PC-9 (cell line): ENCODE measurements around the gene MTMR10. TPM values are rescaled to one million over a fixed set of nuclear protein-coding genes. Genes with fewer than 3 reads are reported as not detected.

Experiments used
- BruUV-seq: library from RNA; stranded (reverse); fragments of 400-500 nt; replicated peaks from 2 replicates; lab custom pipeline; 2021; lab: Mats Ljungman, UMichigan
- CTCF ChIA-PET: fragments of 300-600 bp; sonication (Branson Sonifier 250); formaldehyde crosslinking; loops from one replicate; lab custom pipeline; 2022; ENCODE audit warnings: antibody characterized with exemption; lab: Charles Lee
- POLR2A ChIA-PET: fragments of 300-600 bp; sonication (Branson Sonifier 250); formaldehyde crosslinking; loops from one replicate; lab custom pipeline; 2022; ENCODE audit warnings: antibody characterized with exemption; ENCODE audit not compliant: unreplicated experiment; lab: Charles Lee
- DNase-seq, 2 experiments: peaks; one replicate each; pipeline versions ENCODE4 v3.0.0 to v3.0.0-alpha.2; 2015 to 2022; ENCODE audit warnings: mixed read lengths in 1 of 2
- H2AFZ ChIP-seq: fragments of 200-600 bp; sonication (generic); 2 replicates; pipeline ENCODE4 v1.8.1; 2017; ENCODE audit warnings: antibody characterized with exemption
- H3F3A ChIP-seq: fragments of 200-600 bp; sonication (generic); 2 replicates; pipeline ENCODE4 v1.8.1; 2017; ENCODE audit warnings: antibody characterized with exemption, mild to moderate bottlenecking, low read depth; ENCODE audit not compliant: insufficient read depth
- H3K27ac ChIP-seq: fragments of 200-600 bp; sonication (generic); 2 replicates; pipeline ENCODE4 v1.6.1; 2016; ENCODE audit warnings: mixed run types
- H3K27me3 ChIP-seq: fragments of 200-600 bp; sonication (generic); 2 replicates; pipeline ENCODE4 v1.6.1; 2016; ENCODE audit warnings: low read depth, mixed run types; ENCODE audit not compliant: insufficient read depth
- H3K36me3 ChIP-seq: fragments of 200-600 bp; sonication (generic); 2 replicates; pipeline ENCODE4 v1.6.1; 2016; ENCODE audit warnings: low read depth, mixed run types
- H3K4me1 ChIP-seq: fragments of 200-600 bp; sonication (generic); replicated peaks from 2 replicates; pipeline ENCODE4 v1.6.1; 2016; ENCODE audit warnings: mixed run types; ENCODE audit not compliant: insufficient read depth
- H3K4me2 ChIP-seq: fragments of 200-600 bp; sonication (generic); 2 replicates; pipeline ENCODE4 v1.6.1; 2017; ENCODE audit warnings: mixed run types
- H3K4me3 ChIP-seq: fragments of 200-600 bp; sonication (generic); 2 replicates; pipeline ENCODE4 v1.6.1; 2016; ENCODE audit warnings: mixed run types
- H3K79me2 ChIP-seq: fragments of 200-600 bp; sonication (generic); 2 replicates; pipeline ENCODE4 v1.6.1; 2017; ENCODE audit warnings: low read depth, mixed run types
- H3K9me2 ChIP-seq: fragments of 200-600 bp; sonication (generic); 2 replicates; pipeline ENCODE4 v1.8.1; 2017; ENCODE audit warnings: mild to moderate bottlenecking; ENCODE audit not compliant: insufficient read depth
- H3K9me3 ChIP-seq: fragments of 200-600 bp; sonication (generic); 2 replicates; pipeline ENCODE4 v1.8.1; 2016; ENCODE audit warnings: low read depth; ENCODE audit not compliant: insufficient read depth
- H4K20me1 ChIP-seq: fragments of 200-600 bp; sonication (generic); 2 replicates; pipeline ENCODE4 v1.8.1; 2017; ENCODE audit not compliant: insufficient read depth
- CTCF ChIP-seq: fragments of 200-600 bp; sonication (generic); conservative IDR thresholded peaks from 2 replicates; pipeline ENCODE4 v1.6.1; 2017; ENCODE audit warnings: mixed run types, antibody characterized with exemption, mild to moderate bottlenecking, moderate library complexity
- EZH2 ChIP-seq: fragments of 200-600 bp; sonication (generic); IDR thresholded peaks from 2 replicates; pipeline ENCODE4 v1.8.0; 2017; ENCODE audit warnings: antibody characterized with exemption, low read depth
- intact Hi-C: fragments of 100-400 bp; cut with micrococcal nuclease; formaldehyde crosslinking; loops from one replicate; pipeline ENCODE4 v1.10.0; 2022; ENCODE audit not compliant: unreplicated experiment
- total RNA-seq: library from RNA; stranded (reverse); gene quantifications from 2 replicates; pipeline ENCODE4 v1.2.3, GENCODE V29; 2021

The MTMR10 gene
- total RNA-seq, 1 experiment from 2014 or later, result 6.2 TPM

- no peak overlapping the region for H3K27ac ChIP-seq
- H3K4me2 ChIP-seq, result no peak overlapping the region
- no peaks in the 10 kb centered on the region for H4K20me1 ChIP-seq
- H3F3A ChIP-seq, result no peaks in the 10 kb centered on the region
- no peaks in the 10 kb centered on the region for H3K36me3 ChIP-seq
- H2AFZ ChIP-seq, result no peak overlapping the region
- no peaks in the 10 kb centered on the region for H3K27me3 ChIP-seq
- ChIA-PET POLR2A (no interaction called here), CTCF (no interaction called here)
- H3K4me1 ChIP-seq, result no peaks in the 10 kb centered on the region
- intact Hi-C loops, result no loop called here
- H3K9me3 ChIP-seq, result no peaks in the 10 kb centered on the region
- no peak overlapping the region for H3K4me3 ChIP-seq
- no peak for DNase-seq
- no peaks in the 10 kb centered on the region for H3K9me2 ChIP-seq
- no TSS peak for BruUV-seq
- no peaks in the 10 kb centered on the region for H3K79me2 ChIP-seq
- TF ChIP-seq CTCF, result no peak
- TF ChIP-seq EZH2, result no peak
Observed at GRCh38 chr15:30978328-30978727, 13.1 kb downstream of the MTMR10 start.

- Histone ChIP-seq H3F3A (no peaks in the 10 kb centered on the region), H3K9me2 (no peaks in the 10 kb centered on the region), H3K4me2 (no peak overlapping the region), H2AFZ (no peak overlapping the region), H3K4me1 (no peaks in the 10 kb centered on the region), H3K79me2 (no peaks in the 10 kb centered on the region), H3K27me3 (no peaks in the 10 kb centered on the region), H3K36me3 (no peaks in the 10 kb centered on the region), H4K20me1 (no peaks in the 10 kb centered on the region), H3K9me3 (no peaks in the 10 kb centered on the region), H3K4me3 (no peak overlapping the region), H3K27ac (no peak overlapping the region)
- intact Hi-C loops, result no loop called here
- no TSS peak for BruUV-seq
- ChIA-PET POLR2A (no interaction called here), CTCF (no interaction called here)
- TF ChIP-seq EZH2, result no peak
- no peak for TF ChIP-seq CTCF
- DNase-seq, result no peak
Observed at GRCh38 chr15:30974112-30974511, 17.3 kb downstream of the MTMR10 start.

- Histone ChIP-seq H4K20me1 (no peaks in the 10 kb centered on the region), H3K36me3 (no peaks in the 10 kb centered on the region), H3K9me2 (no peaks in the 10 kb centered on the region), H2AFZ (no peak overlapping the region), H3K27me3 (no peaks in the 10 kb centered on the region), H3K4me1 (no peaks in the 10 kb centered on the region), H3K9me3 (no peaks in the 10 kb centered on the region), H3K4me3 (no peak overlapping the region), H3F3A (no peaks in the 10 kb centered on the region), H3K4me2 (no peak overlapping the region), H3K79me2 (no peaks in the 10 kb centered on the region), H3K27ac (no peak overlapping the region)
- DNase-seq, result no peak
- ChIA-PET CTCF (no interaction called here), POLR2A (no interaction called here)
- no peak for TF ChIP-seq EZH2
- no peak for TF ChIP-seq CTCF
- no TSS peak for BruUV-seq
- intact Hi-C loops, result no loop called here
Observed at GRCh38 chr15:30973379-30973778, 18.0 kb downstream of the MTMR10 start.
